ENCODE measurements around the gene PCDHA7.
A peak's percentile ranks its signal among the peaks of the same experiment; 100 is the strongest.
"Not testable (repeated sequence)": the region's sequence is repeated elsewhere in the genome, so short reads cannot be mapped to it uniquely, and the experiment has no call there.

PCDHA7 gene

GRCh38 chr5:140833993-140834392 lies at the start of gene PCDHA7:
PCDHA7 (plus strand) TSS chr5:140834269; CDS start chr5:140834384, 115 bp downstream.
- DNase-seq, result no peak

DNA sequence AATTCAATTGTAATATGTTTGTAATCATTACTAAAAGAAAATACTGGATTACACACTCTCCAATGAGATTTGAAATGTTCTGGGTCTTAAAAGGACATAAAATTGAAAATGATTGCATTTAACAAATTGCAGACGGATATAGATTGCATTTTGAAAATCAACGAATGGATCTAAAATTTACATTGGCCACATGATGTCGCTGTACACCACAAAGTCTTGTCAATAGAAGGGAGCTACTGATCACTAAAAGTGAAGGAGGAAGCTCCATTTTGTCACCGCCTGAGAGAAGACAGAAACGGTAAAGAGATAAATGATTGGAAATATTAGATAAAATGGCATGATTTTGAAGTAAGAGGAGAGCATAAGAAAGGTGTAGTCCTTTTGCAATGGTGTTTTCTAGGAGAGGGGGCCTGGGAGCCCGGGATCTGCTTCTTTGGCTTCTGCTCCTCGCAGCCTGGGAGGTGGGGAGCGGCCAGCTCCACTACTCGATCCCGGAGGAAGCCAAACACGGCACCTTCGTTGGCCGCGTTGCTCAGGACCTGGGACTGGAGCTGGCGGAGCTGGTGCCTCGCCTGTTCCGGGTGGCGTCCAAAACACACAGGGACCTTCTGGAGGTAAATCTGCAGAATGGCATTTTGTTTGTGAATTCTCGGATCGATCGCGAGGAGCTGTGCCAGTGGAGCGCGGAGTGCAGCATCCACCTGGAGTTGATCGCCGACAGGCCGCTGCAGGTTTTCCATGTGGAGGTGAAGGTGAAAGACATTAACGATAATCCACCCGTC lies 48.0 kb upstream of the PCDHA7 start, which contains the start of gene PCDHA1:
Gene PCDHA1, plus strand, starts transcription at position 236 of the 782 bp plus-strand sequence.
- DNase-seq, result peak; percentile 19

GRCh38 chr5:140787422-140787821 lies 46.6 kb upstream of the PCDHA7 start:
- DNase-seq, result not testable (repeated sequence)

DNA sequence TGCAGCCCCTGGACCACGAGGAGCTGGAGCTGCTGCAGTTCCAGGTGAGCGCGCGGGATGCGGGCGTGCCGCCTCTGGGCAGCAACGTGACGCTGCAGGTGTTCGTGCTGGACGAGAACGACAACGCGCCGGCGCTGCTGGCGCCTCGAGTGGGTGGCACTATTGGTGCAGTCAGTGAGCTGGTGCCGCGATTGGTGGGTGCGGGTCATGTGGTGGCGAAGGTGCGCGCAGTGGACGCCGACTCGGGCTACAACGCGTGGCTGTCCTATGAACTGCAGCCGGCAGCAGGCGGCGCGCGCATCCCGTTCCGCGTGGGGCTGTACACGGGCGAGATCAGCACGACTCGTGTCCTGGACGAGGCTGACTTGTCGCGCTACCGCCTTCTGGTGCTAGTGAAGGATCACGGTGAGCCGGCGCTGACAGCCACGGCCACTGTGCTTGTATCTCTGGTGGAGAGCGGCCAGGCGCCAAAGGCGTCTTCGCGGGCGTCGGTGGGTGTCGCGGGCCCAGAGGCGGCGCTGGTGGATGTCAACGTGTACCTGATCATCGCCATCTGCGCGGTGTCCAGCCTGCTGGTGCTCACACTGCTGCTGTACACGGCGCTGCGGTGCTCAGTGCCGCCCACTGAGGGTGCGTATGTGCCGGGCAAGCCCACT lies 46.1 kb upstream of the PCDHA7 start:
- not testable (repeated sequence) for DNase-seq

GRCh38 chr5:140791089-140791488 lies 43.0 kb upstream of the PCDHA7 start:
- no peak for DNase-seq

GRCh38 chr5:140794595-140795258 lies 39.3 kb upstream of the PCDHA7 start, which contains the start of gene PCDHA2:
PCDHA2 (plus strand) TSS chr5:140794852.
- DNase-seq, result peak; percentile 70

DNA sequence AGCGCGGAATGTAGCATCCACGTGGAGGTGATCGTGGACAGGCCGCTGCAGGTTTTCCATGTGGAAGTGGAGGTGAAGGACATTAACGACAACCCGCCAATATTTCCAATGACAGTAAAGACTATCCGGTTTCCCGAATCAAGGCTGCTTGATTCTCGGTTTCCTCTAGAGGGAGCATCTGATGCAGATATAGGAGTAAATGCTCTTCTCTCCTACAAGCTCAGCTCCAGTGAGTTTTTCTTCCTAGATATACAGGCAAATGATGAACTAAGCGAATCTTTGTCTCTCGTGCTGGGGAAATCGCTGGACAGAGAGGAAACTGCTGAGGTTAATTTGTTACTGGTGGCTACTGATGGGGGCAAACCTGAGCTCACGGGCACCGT lies 38.8 kb upstream of the PCDHA7 start:
- DNase-seq, result peak; percentile 30

DNA sequence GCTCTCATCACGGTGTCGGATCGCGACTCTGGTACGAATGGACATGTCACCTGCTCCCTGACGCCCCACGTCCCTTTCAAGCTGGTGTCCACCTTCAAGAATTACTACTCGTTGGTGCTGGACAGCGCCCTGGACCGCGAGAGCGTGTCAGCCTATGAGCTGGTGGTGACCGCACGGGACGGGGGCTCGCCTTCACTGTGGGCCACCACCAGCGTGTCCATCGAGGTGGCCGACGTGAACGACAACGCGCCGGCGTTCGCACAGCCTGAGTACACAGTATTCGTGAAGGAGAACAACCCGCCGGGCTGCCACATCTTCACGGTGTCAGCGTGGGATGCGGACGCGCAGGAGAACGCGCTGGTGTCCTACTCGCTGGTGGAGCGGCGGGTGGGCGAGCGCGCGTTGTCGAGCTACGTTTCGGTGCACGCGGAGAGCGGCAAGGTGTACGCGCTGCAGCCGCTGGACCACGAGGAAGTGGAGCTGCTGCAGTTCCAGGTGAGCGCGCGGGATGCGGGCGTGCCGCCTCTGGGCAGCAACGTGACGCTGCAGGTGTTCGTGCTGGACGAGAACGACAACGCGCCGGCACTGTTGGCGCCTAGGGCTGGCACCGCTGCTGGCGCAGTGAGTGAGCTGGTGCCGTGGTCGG lies 37.9 kb upstream of the PCDHA7 start:
- not testable (repeated sequence) for DNase-seq

- DNase-seq, result no peak
Measured at GRCh38 chr5:140796718-140797095, 37.4 kb upstream of the PCDHA7 start.

- DNase-seq, result no peak
Measured at GRCh38 chr5:140800816-140801493, 33.1 kb upstream of the PCDHA7 start, which contains the start of gene PCDHA3. PCDHA3 (plus strand) TSS chr5:140801057.

DNA sequence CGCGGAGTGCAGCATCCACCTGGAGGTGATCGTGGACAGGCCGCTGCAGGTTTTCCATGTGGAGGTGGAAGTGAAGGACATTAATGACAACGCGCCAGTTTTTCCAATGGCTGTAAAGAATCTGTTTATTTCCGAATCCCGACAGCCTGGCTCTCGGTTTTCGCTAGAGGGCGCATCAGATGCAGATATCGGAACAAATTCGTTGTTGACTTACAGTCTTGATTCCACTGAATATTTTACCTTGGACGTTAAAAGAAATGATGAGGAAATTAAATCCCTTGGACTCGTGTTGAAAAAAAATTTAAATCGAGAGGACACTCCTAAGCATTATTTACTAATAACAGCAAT lies 32.6 kb upstream of the PCDHA7 start:
- DNase-seq, result no peak

- not testable (repeated sequence) for DNase-seq
Measured at GRCh38 chr5:140802381-140802780, 31.7 kb upstream of the PCDHA7 start.

DNA sequence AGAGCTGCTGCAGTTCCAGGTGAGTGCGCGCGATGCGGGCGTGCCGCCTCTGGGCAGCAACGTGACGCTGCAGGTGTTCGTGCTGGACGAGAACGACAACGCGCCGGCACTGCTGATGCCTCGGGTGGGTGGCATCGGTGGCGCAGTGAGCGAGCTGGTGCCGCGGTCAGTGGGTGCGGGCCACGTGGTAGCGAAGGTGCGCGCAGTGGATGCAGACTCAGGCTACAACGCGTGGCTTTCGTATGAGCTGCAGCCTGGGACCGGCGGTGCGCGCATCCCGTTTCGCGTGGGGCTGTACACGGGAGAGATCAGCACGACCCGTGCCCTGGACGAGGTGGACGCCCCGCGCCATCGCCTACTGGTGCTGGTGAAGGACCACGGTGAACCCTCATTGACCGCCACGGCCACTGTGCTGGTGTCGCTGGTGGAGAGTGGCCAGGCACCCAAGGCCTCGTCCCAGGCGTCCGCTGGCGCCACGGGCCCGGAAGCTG lies 31.2 kb upstream of the PCDHA7 start:
- no peak for DNase-seq

DNA sequence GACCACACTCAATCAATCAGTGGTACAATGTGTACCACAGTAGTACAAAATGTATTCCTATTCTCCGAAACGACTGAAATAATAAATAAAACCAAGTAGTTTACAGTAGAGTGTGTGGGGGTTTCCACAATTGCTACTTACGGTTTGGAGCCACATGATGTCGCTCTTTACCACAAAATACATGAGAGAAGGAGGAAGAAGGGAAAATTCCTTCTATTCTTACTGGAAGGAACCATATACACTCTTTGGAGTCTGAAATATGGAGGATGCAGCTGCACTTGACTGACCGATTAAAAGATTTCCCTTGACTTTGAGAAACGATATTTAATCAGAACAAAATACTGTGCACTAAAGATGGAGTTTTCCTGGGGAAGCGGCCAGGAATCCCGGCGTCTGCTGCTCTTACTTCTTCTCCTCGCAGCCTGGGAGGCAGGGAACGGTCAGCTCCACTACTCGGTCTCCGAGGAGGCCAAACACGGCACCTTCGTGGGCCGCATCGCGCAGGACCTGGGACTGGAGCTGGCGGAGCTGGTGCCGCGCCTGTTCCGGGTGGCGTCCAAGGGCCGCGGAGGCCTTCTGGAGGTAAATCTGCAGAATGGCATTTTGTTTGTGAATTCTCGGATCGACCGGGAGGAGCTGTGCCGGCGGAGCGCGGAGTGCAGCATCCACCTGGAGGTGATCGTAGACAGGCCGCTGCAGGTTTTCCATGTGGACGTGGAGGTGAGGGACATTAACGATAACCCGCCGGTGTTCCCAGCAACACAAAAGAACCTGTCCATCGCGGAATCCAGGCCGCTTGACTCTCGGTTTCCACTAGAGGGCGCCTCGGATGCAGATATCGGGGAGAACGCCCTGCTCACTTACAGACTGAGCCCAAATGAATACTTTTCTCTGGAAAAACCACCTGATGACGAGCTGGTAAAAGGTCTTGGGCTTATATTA lies 27.0 kb upstream of the PCDHA7 start, which contains the start of gene PCDHA4:
Gene PCDHA4, plus strand, starts transcription at position 235 of the 942 bp plus-strand sequence.
- DNase-seq, result no peak

- not testable (repeated sequence) for DNase-seq
Measured at GRCh38 chr5:140808241-140808888, 25.7 kb upstream of the PCDHA7 start.

DNA sequence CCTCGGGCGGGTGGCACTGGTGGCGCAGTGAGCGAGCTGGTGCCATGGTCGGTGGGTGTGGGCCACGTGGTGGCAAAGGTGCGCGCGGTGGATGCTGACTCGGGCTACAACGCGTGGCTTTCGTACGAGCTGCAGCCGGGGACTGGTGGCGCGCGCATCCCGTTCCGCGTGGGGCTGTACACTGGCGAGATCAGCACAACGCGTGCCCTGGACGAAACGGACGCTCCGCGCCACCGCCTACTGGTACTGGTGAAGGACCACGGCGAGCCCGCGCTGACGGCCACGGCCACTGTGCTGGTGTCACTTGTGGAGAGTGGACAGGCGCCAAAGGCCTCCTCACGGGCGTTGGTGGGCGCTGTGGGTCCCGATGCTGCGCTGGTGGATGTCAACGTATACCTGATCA lies 25.2 kb upstream of the PCDHA7 start:
- no peak for DNase-seq

DNA sequence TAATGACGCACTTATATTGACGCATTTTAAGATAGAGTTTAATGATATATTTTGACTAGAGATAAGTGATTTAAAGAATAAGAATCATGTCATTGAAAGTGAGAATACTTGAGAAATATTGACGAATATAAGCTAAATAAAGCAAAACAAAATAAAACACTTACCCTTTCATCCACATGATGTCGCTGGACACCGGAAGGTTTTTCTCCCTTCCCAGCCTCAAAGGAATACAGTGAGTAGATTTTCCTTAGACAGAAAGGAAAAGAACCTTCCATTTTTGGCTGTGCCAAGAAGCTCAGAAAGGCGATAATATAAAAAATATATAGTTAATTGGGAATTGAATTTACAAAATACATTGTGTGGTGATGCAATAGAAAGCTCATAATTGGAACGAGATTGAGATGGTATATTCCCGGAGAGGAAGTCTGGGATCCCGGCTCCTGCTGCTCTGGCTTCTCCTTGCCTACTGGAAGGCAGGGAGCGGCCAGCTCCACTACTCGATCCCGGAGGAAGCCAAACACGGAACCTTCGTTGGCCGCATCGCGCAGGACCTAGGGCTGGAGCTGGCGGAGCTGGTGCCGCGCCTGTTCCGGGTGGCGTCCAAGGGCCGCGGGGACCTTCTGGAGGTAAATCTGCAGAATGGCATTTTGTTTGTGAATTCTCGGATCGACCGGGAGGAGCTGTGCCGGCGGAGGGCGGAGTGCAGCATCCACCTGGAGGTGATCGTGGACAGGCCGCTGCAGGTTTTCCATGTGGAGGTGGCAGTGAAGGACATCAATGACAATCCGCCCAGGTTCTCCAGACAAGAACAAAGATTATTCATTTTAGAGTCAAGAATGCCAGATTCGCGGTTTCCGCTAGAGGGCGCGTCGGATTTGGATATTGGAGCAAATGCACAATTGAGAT lies 12.4 kb upstream of the PCDHA7 start, which contains the start of gene PCDHA5:
Gene PCDHA5, plus strand, starts transcription at position 239 of the 906 bp plus-strand sequence.
- DNase-seq, result no peak

GRCh38 chr5:140822281-140822629 lies 11.8 kb upstream of the PCDHA7 start:
- DNase-seq, result no peak

GRCh38 chr5:140822969-140823368 lies 11.1 kb upstream of the PCDHA7 start:
- DNase-seq, result not testable (repeated sequence)
